ENCODE results near the gene NRG3. TPM values are rescaled to one million over a fixed set of nuclear protein-coding genes. Genes with fewer than 3 reads are reported as not detected.

Gene NRG3
- total and polyA plus RNA-seq, 2 of the 4 experiments (the other 2 are of a cell fraction) = not detected

- no peaks in the 10 kb centered on the region for H3K79me1 ChIP-seq (ENCODE audit: low read depth in 1 of 2, low read length in 2 of 2)
- TF ChIP-seq MXI1 (IDR thresholded peaks at IDR 0.05; ENCODE audit: borderline replicate concordance, low read depth, low read length) (no peak), RFX5 (IDR thresholded peaks at IDR 0.05; ENCODE audit: low read depth, low read length) (no peak), CHD1 (IDR thresholded peaks at IDR 0.05; ENCODE audit: low read depth, low read length) (no peak), RCOR1 (IDR thresholded peaks at IDR 0.05; ENCODE audit: insufficient replicate concordance, low read length) (no peak), SMC3 (IDR thresholded peaks at IDR 0.05; ENCODE audit: low read depth, low read length) (no peak)
- intact Hi-C loops (cut with micrococcal nuclease) = no loop called here
- no peak overlapping the region for H4K5ac ChIP-seq (ENCODE audit: low read depth, low read length)
- no peaks in the 10 kb centered on the region for H3K27me3 ChIP-seq (ENCODE audit: control insufficient read depth, insufficient read depth, low read length)
- ATAC-seq (ENCODE audit: low read depth) (no peak), DNase-seq (no peak)
- ChIA-PET POLR2A (ENCODE audit: unreplicated experiment) (no interaction called here), CTCF (no interaction called here)
- H3K14ac ChIP-seq (replicated peaks; ENCODE audit: low read depth, low read length) = no peak overlapping the region
- dilution Hi-C loops (cut with HindIII; ENCODE audit: low sequenced_read_pairs, unreplicated experiment) = no loop called here
- in situ Hi-C loops (cut with MboI; ENCODE audit: low sequenced_read_pairs) = no loop called here
- no peak overlapping the region for H3K56ac ChIP-seq (ENCODE audit: extremely low read depth, insufficient read depth, low read length)
- no peak overlapping the region for H3K4ac ChIP-seq (ENCODE audit: low read depth, low read length)
- H2AK9ac ChIP-seq (replicated peaks; ENCODE audit: low read depth, low read length, poor library complexity) = no peak overlapping the region
- no peak overlapping the region for H4K91ac ChIP-seq (ENCODE audit: insufficient read depth, low read depth, low read length)
- H4K8ac ChIP-seq (ENCODE audit: low read depth in 2 of 2, low read length in 2 of 2) = no peak overlapping the region
- no peak overlapping the region for H2BK5ac ChIP-seq (ENCODE audit: low read depth, low read length, poor library complexity, severe bottlenecking)
- H3K18ac ChIP-seq (ENCODE audit: low read depth, low read length) = no peak overlapping the region
- H4K20me1 ChIP-seq (ENCODE audit: insufficient read depth, low read length) = no peaks in the 10 kb centered on the region
- H2BK120ac ChIP-seq (ENCODE audit: low read depth, low read length) = no peak overlapping the region
- no CpG with 5 or more reads among the region's 2 CpGs for WGBS, 2 experiments (ENCODE audit: extremely low coverage in 2 of 2, insufficient read length in 1 of 2)
- H2BK20ac ChIP-seq (ENCODE audit: low read depth, low read length) = no peak overlapping the region
- no peak overlapping the region for H2AK5ac ChIP-seq (ENCODE audit: low read depth, low read length)
- H3K4me2 ChIP-seq (ENCODE audit: low read depth, low read length) = no peak overlapping the region
- no TSS peak for BruUV-seq (replicated peaks)
- H2AFZ ChIP-seq (replicated peaks; ENCODE audit: low read length, poor library complexity) = no peak overlapping the region
- no peak overlapping the region for H3K23ac ChIP-seq (ENCODE audit: low read depth, low read length)
- H3K9me3 ChIP-seq (ENCODE audit: control insufficient read depth, insufficient read depth, low read length) = peaks cover 6% of the 10 kb centered on the region; the same call in 1 of the 2 replicates
- no peak overlapping the region for H3K9ac ChIP-seq (ENCODE audit: low read depth, low read length)
- H3K4me1 ChIP-seq (ENCODE audit: control insufficient read depth, insufficient read depth, low read length) = no peaks in the 10 kb centered on the region
- no peaks in the 10 kb centered on the region for H3K36me3 ChIP-seq (ENCODE audit: control insufficient read depth, insufficient read depth, low read length)
- H3K4me3 ChIP-seq (ENCODE audit: insufficient read depth, low read depth, low read length) = no peak overlapping the region
- no peak overlapping the region for H2BK15ac ChIP-seq (ENCODE audit: low read depth, low read length)
- H3K9me1 ChIP-seq (ENCODE audit: insufficient read depth, low read length) = no peaks in the 10 kb centered on the region
- H3K27ac ChIP-seq (ENCODE audit: insufficient read depth, low read length) = no peak overlapping the region
Observed at GRCh38 chr10:82331716-82332115, 456.7 kb downstream of the NRG3 start.

All from IMR-90 (cell line).